ENCODE results near the gene RAB11FIP4. TPM values are rescaled to one million over a fixed set of nuclear protein-coding genes. Genes with fewer than 3 reads are reported as not detected.
A peak's percentile ranks its signal among the peaks of the same experiment; 100 is the strongest.

The RAB11FIP4 gene
- total and polyA plus RNA-seq, 9 of the 15 experiments (the other 6 are each of a cell fraction or from before 2014, with no cell fraction given), result 0.62 to 16.6 (median 8.9) TPM

GRCh38 chr17:31549525-31550388, 158.3 kb downstream of the RAB11FIP4 start (continued):
- TF ChIP-seq PHF21A (IDR thresholded peaks at IDR 0.05; ENCODE audit: borderline replicate concordance, low read depth), result no peak
- no peak for TF ChIP-seq ZNF253 (CRISPR knock-in tag; conservative IDR thresholded peaks at IDR 0.05)
- TF ChIP-seq ZC3H11A (IDR thresholded peaks at IDR 0.05; ENCODE audit: low read depth, low read length), result no peak
- TF ChIP-seq BRD4 (IDR thresholded peaks at IDR 0.05), result peak; percentile 60; the same call in 1 of the 2 replicates
- no peak for TF ChIP-seq HMG20B (CRISPR knock-in tag; IDR thresholded peaks at IDR 0.05)
- no peak for TF ChIP-seq PCBP2 (IDR thresholded peaks at IDR 0.05; ENCODE audit: low read depth, low read length, poor library complexity, severe bottlenecking)
- TF ChIP-seq FOXK2 (conservative IDR thresholded peaks at IDR 0.05 in 1 of 2, IDR thresholded peaks at IDR 0.05 in 1 of 2; ENCODE audit: low read depth in 2 of 2), result no peak; a peak in 1 of 4 replicates
- TF ChIP-seq KDM4B (IDR thresholded peaks at IDR 0.05; ENCODE audit: borderline replicate concordance in 2 of 2, low read depth in 1 of 2), result peak in 1 of 2 experiments; percentile 60; a peak in 1 of 4 replicates
- TF ChIP-seq RFX7 (CRISPR knock-in tag; IDR thresholded peaks at IDR 0.05), result no peak
- no peak for TF ChIP-seq HSF4 (CRISPR knock-in tag; IDR thresholded peaks at IDR 0.05; ENCODE audit: borderline replicate concordance)
- no peak for TF ChIP-seq MTA2 (IDR thresholded peaks at IDR 0.05; ENCODE audit: low read depth)
- TF ChIP-seq GABPB2 (CRISPR knock-in tag; conservative IDR thresholded peaks at IDR 0.05), result no peak
- TF ChIP-seq PRDM10 (IDR thresholded peaks at IDR 0.05; ENCODE audit: partially characterized antibody), result peak; percentile 9
- TF ChIP-seq TCF7L2 (IDR thresholded peaks at IDR 0.05; ENCODE audit: low read depth, low read length), result 0 out of 2 replicates have a peak, but pooled peaks have one; percentile 12
- TF ChIP-seq RUNX1 (IDR thresholded peaks at IDR 0.05; ENCODE audit: low read depth), result no peak
- no peak for TF ChIP-seq ZFP1 (CRISPR knock-in tag; IDR thresholded peaks at IDR 0.05)
- TF ChIP-seq TAL1 (IDR thresholded peaks at IDR 0.05), result no peak
- no peak for TF ChIP-seq ARHGAP35 (IDR thresholded peaks at IDR 0.05; ENCODE audit: partially characterized antibody)
- no peak for TF ChIP-seq ATF3 (IDR thresholded peaks at IDR 0.05)
- TF ChIP-seq ATF3 (CRISPR knock-in tag; conservative IDR thresholded peaks at IDR 0.05), result no peak
- no peak for TF ChIP-seq ZNF740 (CRISPR knock-in tag; IDR thresholded peaks at IDR 0.05)
- no peak for TF ChIP-seq ZNF740 (tag; IDR thresholded peaks at IDR 0.05)

Data from K562 (cell line).